Upper lobe of left lung (tissue), 6 donors: Measurements from ENCODE around the gene LHX3. TPM values are rescaled to one million over a fixed set of nuclear protein-coding genes. Genes with fewer than 3 reads are reported as not detected.

ENCODE experiments used
- ATAC-seq, 2 donors: fragments of 200-7000 bp; cut with Tn5 transposase; one replicate each; pipeline ENCODE4 v1.9.1; 2022; ENCODE audit warnings: mild to moderate bottlenecking in 2 of 2, moderate library complexity in 2 of 2; ENCODE audit not compliant: low FRiP score in 2 of 2
- DNase-seq, 2 donors: peaks; one replicate each; pipeline ENCODE4 v3.0.0-alpha.2; 2019 to 2020
- H3K27ac ChIP-seq, 4 donors: fragments of 200-600 bp; sonication (generic); one replicate each; pipeline ENCODE4 v1.5.1; 2016 to 2019
- H3K27me3 ChIP-seq, 4 donors: fragments of 200-600 bp; sonication (generic); one replicate each; pipeline ENCODE4 v1.5.1; 2017 to 2019
- H3K36me3 ChIP-seq, 4 donors: fragments of 200-600 bp; sonication (generic); one replicate each; pipeline ENCODE4 v1.5.1; 2016 to 2019
- H3K4me1 ChIP-seq, 4 donors: fragments of 200-600 bp; sonication (generic); one replicate each; pipeline ENCODE4 v1.5.1; 2018 to 2019
- H3K4me3 ChIP-seq, 4 donors: fragments of 200-600 bp; sonication (generic); one replicate each; pipeline ENCODE4 v1.5.1; 2017 to 2019; ENCODE audit warnings: mild to moderate bottlenecking in 2 of 4, moderate library complexity in 1 of 4
- H3K9me3 ChIP-seq, 4 donors: fragments of 200-600 bp; sonication (generic); one replicate each; pipeline ENCODE4 v1.5.1; 2018 to 2019
- CTCF ChIP-seq, 6 experiments: fragments of 450-650 bp in 4 of 6; fragments of 200-600 bp in 2 of 6; sonication (generic) in 2 of 6; IDR thresholded peaks; one replicate each; pipeline ENCODE4 v1.5.1; 2016 to 2019; ENCODE audit warnings: antibody characterized with exemption in 6 of 6
- EP300 ChIP-seq, 4 donors: sonication (generic); formaldehyde crosslinking; IDR thresholded peaks; one replicate each; pipeline ENCODE4 v1.5.1; 2017; ENCODE audit warnings: antibody characterized with exemption in 4 of 4, control low read depth in 2 of 4
- POLR2A ChIP-seq, 4 donors: fragments of 450-650 bp; IDR thresholded peaks; one replicate each; pipeline ENCODE4 v1.5.1; 2016 to 2017; ENCODE audit warnings: antibody characterized with exemption in 4 of 4, mild to moderate bottlenecking in 2 of 4
- POLR2AphosphoS5 ChIP-seq, 2 donors: sonication (generic); formaldehyde crosslinking; IDR thresholded peaks; one replicate each; pipeline ENCODE4 v1.5.1; 2017; ENCODE audit warnings: antibody characterized with exemption in 2 of 2
- WGBS, 2 donors: methylation state at CpG; one replicate each; pipeline ENCODE4 v1.1.5; 2017 to 2018; 5-methylcytosine and 5-hydroxymethylcytosine counted together
- total RNA-seq, 6 donors: library from RNA; depleted of rRNA in 4 of 6; stranded (reverse); fragments of >200 nt in 4 of 6; gene quantifications; one replicate each; pipeline versions ENCODE4 v1.1.0 to v1.2.1, GENCODE V29; 2016 to 2021
- donor health status: DM: no; HTN: no; CAD: no; lungs with moderate emphysema.
- donor health status: DM: no; HTN: yes; CAD: no; lungs with severe emphysema.

Gene LHX3
- total RNA-seq, 6 donors from 2014 or later = 0.20 TPM; not detected in 5

DNA sequence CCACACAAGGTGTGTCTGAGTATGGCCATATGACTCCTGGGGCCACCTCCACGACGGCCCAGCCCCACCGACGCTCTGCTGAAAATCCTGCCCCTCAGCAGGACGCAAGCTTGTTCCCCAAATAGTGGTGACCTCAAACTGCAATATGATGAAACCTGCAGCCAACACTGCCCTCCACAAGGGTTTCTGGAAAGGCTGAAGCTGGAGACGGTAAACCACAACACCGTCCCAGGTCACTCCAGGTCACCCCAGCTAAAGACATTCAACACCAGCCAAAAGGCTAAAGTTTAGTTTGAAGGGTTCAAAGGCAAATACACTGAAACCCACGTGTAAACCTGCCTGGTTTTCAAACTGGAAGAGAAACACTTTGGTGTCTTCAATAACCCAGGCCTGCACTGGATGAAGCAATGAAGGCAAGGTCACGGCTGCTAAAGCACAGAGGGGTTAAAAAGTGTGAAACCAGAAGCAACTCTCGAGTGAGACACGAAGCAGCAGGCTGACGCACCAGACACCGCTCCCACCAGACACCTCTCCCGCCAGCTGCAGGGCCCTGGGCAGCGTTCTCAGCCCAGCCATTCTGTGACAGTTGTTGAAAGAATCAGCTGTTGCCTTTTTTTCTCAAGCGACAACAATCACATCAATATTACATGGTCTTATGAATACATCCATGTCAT is 1.8 kb upstream of the LHX3 start:
- DNase-seq = peak in 1 of 2 donors; percentile 28
- Histone ChIP-seq H3K27me3 (peaks cover 0 to 38% (median 24%) of the 10 kb centered on the region in 4 donors), H3K4me1 (peaks cover 0 to 18% (median 0%) of the 10 kb centered on the region in 4 donors), H3K27ac (no peak overlapping the region), H3K9me3 (no peaks in the 10 kb centered on the region), H3K36me3 (peaks cover 4 to 27% (median 14%) of the 10 kb centered on the region in 4 donors), H3K4me3 (no peak overlapping the region)
- no peak for ATAC-seq
- 62 to 67% methylated on average over 11 to 16 of the region's 16 CpGs for WGBS, 2 donors
- no peak for TF ChIP-seq POLR2A (IDR thresholded peaks at IDR 0.05)
- no peak for TF ChIP-seq POLR2AphosphoS5 (IDR thresholded peaks at IDR 0.05)
- no peak for TF ChIP-seq CTCF (IDR thresholded peaks at IDR 0.05)
- no peak for TF ChIP-seq EP300 (IDR thresholded peaks at IDR 0.05)

DNA sequence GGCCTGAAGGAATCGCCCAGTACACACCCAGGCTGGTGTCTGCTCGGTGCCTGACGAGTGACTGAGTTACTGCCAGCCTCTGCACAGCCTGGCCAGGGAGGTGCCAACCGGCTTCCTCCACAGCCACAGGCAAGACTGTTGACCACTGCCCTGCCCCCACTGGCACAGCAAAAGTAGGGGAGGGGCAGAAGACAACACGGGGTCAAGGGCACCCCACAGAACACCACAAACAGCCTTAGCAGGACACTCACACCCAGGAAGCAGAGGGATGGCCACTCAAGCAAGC is 722 bp upstream of the LHX3 start:
- peaks cover 0 to 46% (median 30%) of the 10 kb centered on the region in 4 donors for H3K27me3 ChIP-seq
- 82% methylated on average over 4 of the region's 5 CpGs; no CpG with 5 or more reads in 1 of the 2 donors for WGBS, 2 donors

GRCh38 chr9:136204145-136204805 is 653 bp downstream of the LHX3 start:
- 52 to 53% methylated on average over 22 of the region's 25 CpGs for whole genome bisulfite sequencing, 2 donors
- no peaks in the 10 kb centered on the region for H3K9me3 ChIP-seq
- H3K27me3 ChIP-seq = peaks cover 2 to 60% (median 43%) of the 10 kb centered on the region in 4 donors
- DNase-seq (peak in 1 of 2 donors; percentile 64), ATAC-seq (no peak)
- H3K4me1 ChIP-seq = peaks cover 0 to 20% (median 0%) of the 10 kb centered on the region in 4 donors
- H3K36me3 ChIP-seq = peaks cover 0 to 7% (median 6%) of the 10 kb centered on the region in 4 donors
- TF ChIP-seq POLR2AphosphoS5 (IDR thresholded peaks at IDR 0.05) = no peak
- no peak overlapping the region for H3K4me3 ChIP-seq
- no peak overlapping the region for H3K27ac ChIP-seq

More for the DNA sequence above, 722 bp upstream of the LHX3 start:
- no peak for ATAC-seq
- TF ChIP-seq POLR2AphosphoS5 (IDR thresholded peaks at IDR 0.05) = no peak
- TF ChIP-seq CTCF (IDR thresholded peaks at IDR 0.05) = no peak
- DNase-seq = peak in 1 of 2 donors; percentile 22
- Histone ChIP-seq H3K4me3 (no peak overlapping the region), H3K36me3 (peaks cover 0 to 17% (median 10%) of the 10 kb centered on the region in 4 donors), H3K27ac (no peak overlapping the region), H3K9me3 (no peaks in the 10 kb centered on the region), H3K4me1 (peaks cover 0 to 20% (median 0%) of the 10 kb centered on the region in 4 donors)

DNA sequence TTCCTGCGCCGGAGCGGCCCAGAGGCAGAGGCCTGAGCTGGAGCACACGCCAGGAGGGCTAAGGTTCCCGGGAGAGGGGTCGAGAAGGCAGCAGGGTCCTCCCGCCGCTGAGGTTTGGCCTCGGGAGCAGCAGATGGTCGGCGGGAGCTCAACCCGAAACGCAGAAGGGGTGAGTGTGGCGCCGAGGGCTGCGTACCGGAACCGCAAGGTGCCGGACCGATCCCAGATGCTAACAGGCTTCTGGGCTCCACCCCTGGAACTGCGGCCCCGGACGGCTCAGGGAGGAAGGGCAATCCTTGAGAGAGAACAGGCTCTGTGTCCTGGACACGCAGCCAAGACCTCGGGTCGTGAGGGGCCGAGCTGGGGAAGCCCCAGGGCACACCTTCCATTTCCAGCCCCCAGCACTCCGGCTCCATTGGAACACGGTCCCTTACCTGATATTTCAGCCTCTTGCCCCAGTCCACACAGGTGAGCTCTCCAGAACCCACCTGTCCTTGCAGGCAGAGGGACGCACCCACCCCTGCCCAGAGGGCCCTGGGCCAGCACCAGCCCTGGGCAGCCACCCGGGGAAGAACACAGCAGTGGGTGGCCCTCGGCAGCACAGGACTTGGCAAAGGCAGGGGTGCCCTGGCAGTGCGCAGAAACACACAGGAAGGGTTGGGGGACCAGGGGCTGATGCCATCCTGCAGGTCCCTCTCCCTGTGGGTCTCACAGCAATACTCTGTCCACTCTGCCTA is 1.4 kb downstream of the LHX3 start:
- ATAC-seq = no peak
- no peak for TF ChIP-seq CTCF (IDR thresholded peaks at IDR 0.05)
- no peak for TF ChIP-seq POLR2A (IDR thresholded peaks at IDR 0.05)
- TF ChIP-seq EP300 (IDR thresholded peaks at IDR 0.05) = no peak
- no peak for TF ChIP-seq POLR2AphosphoS5 (IDR thresholded peaks at IDR 0.05)
- Histone ChIP-seq H3K27me3 (peaks cover 2 to 67% (median 46%) of the 10 kb centered on the region in 4 donors), H3K36me3 (peaks cover 0 to 3% (median 1%) of the 10 kb centered on the region in 4 donors), H3K27ac (no peak overlapping the region), H3K9me3 (no peaks in the 10 kb centered on the region), H3K4me1 (peaks cover 0 to 26% (median 2%) of the 10 kb centered on the region in 4 donors), H3K4me3 (no peak overlapping the region)
- 12 to 40% methylated on average over 11 to 27 of the region's 33 CpGs for WGBS, 2 donors
- DNase-seq = peak in 1 of 2 donors; percentile 71
